Calu3 (cell line): ENCODE results near the gene CDKAL1. TPM values are rescaled to one million over a fixed set of nuclear protein-coding genes. Genes with fewer than 3 reads are reported as not detected.
"Not testable (repeated sequence)": the region's sequence is repeated elsewhere in the genome, so short reads cannot be mapped to it uniquely, and the experiment has no call there.

ENCODE experiments used
- BruUV-seq: library from RNA; stranded (reverse); fragments of 400-500 nt; replicated peaks from 2 replicates; lab custom pipeline; 2021; lab: Mats Ljungman, UMichigan
- CTCF ChIA-PET: fragments of 300-600 bp; sonication (Branson Sonifier 250); formaldehyde crosslinking; loops from one replicate; lab custom pipeline; 2022; ENCODE audit warnings: antibody characterized with exemption; lab: Charles Lee
- DNase-seq: peaks from one replicate; pipeline ENCODE4 v3.0.0; 2022
- H3K27ac Mint-ChIP-seq: one replicate; pipeline ENCODE4 v1.8.0; 2022; ENCODE audit warnings: mixed read lengths; ENCODE audit not compliant: unreplicated experiment
- H3K27me3 Mint-ChIP-seq: one replicate; pipeline ENCODE4 v1.8.0; 2022; ENCODE audit warnings: mixed read lengths; ENCODE audit not compliant: unreplicated experiment
- H3K36me3 Mint-ChIP-seq: one replicate; pipeline ENCODE4 v1.8.0; 2022; ENCODE audit warnings: mild to moderate bottlenecking, moderate library complexity, mixed read lengths; ENCODE audit not compliant: insufficient read depth, unreplicated experiment
- H3K4me1 Mint-ChIP-seq: one replicate; pipeline ENCODE4 v1.8.0; 2022; ENCODE audit warnings: mild to moderate bottlenecking, low read depth, mixed read lengths; ENCODE audit not compliant: unreplicated experiment
- H3K4me3 Mint-ChIP-seq: one replicate; pipeline ENCODE4 v1.8.0; 2022; ENCODE audit warnings: mild to moderate bottlenecking, low read depth, moderate library complexity, mixed read lengths; ENCODE audit not compliant: unreplicated experiment
- H3K9me3 Mint-ChIP-seq: one replicate; pipeline ENCODE4 v1.8.0; 2022; ENCODE audit warnings: low read depth, mixed read lengths; ENCODE audit not compliant: unreplicated experiment
- CTCF ChIP-seq: fragments of 200-600 bp; IDR thresholded peaks from one replicate; pipeline ENCODE4 v1.8.0; 2022; ENCODE audit warnings: antibody characterized with exemption; ENCODE audit not compliant: unreplicated experiment
- intact Hi-C: fragments of 100-400 bp; cut with micrococcal nuclease; formaldehyde crosslinking; loops from one replicate; pipeline ENCODE4 v1.10.0; 2022; ENCODE audit not compliant: unreplicated experiment
- total RNA-seq: library from RNA; stranded (reverse); gene quantifications from 2 replicates; pipeline ENCODE4 v1.2.3, GENCODE V29; 2022

Gene CDKAL1
- total RNA-seq, 1 experiment from 2014 or later = 39.6 TPM

- intact Hi-C loops = no loop called here
- no peak overlapping the region for H3K4me3 Mint-ChIP-seq
- peaks cover 2% of the 10 kb centered on the region for H3K9me3 Mint-ChIP-seq
- no peak for DNase-seq
- TF ChIP-seq CTCF = no peak
- no peak overlapping the region for H3K27ac Mint-ChIP-seq
- BruUV-seq = no TSS peak
- H3K4me1 Mint-ChIP-seq = no peaks in the 10 kb centered on the region
- H3K27me3 Mint-ChIP-seq = no peaks in the 10 kb centered on the region
- CTCF ChIA-PET = no interaction called here
- no peaks in the 10 kb centered on the region for H3K36me3 Mint-ChIP-seq
Measured at GRCh38 chr6:20724443-20725190, 190.4 kb downstream of the CDKAL1 start.

- H3K27ac Mint-ChIP-seq, H3K27me3 Mint-ChIP-seq, DNase-seq, BruUV-seq, intact Hi-C loops, H3K36me3 Mint-ChIP-seq, H3K9me3 Mint-ChIP-seq, H3K4me1 Mint-ChIP-seq, H3K4me3 Mint-ChIP-seq: not testable (repeated sequence)
- CTCF ChIA-PET = interaction anchor here (0.6 kb wide), 1 partner anchor 761 kb away, joined by 3 read pairs; no protein-coding TSS in a partner anchor
Measured at GRCh38 chr6:20725235-20725634, 191.0 kb downstream of the CDKAL1 start.

- no peaks in the 10 kb centered on the region for H3K4me1 Mint-ChIP-seq
- no TSS peak for BruUV-seq
- CTCF ChIA-PET = no interaction called here
- no peak for TF ChIP-seq CTCF
- no peak for DNase-seq
- H3K27me3 Mint-ChIP-seq = no peaks in the 10 kb centered on the region
- H3K36me3 Mint-ChIP-seq = no peaks in the 10 kb centered on the region
- H3K9me3 Mint-ChIP-seq = peaks cover 2% of the 10 kb centered on the region
- H3K27ac Mint-ChIP-seq = no peak overlapping the region
- no peak overlapping the region for H3K4me3 Mint-ChIP-seq
- intact Hi-C loops = no loop called here
Measured at GRCh38 chr6:20729086-20729485, 194.8 kb downstream of the CDKAL1 start.

- H3K9me3 Mint-ChIP-seq, H3K36me3 Mint-ChIP-seq, DNase-seq, CTCF ChIA-PET, H3K27me3 Mint-ChIP-seq, H3K27ac Mint-ChIP-seq, intact Hi-C loops, H3K4me1 Mint-ChIP-seq, BruUV-seq, H3K4me3 Mint-ChIP-seq: not testable (repeated sequence)
Measured at GRCh38 chr6:20732362-20732761, 198.1 kb downstream of the CDKAL1 start.

GRCh38 chr6:20732896-20733295, 198.6 kb downstream of the CDKAL1 start:
- Mint-ChIP-seq H3K4me3 (no peak overlapping the region), H3K36me3 (no peaks in the 10 kb centered on the region), H3K4me1 (no peaks in the 10 kb centered on the region), H3K9me3 (peaks cover 2% of the 10 kb centered on the region), H3K27me3 (no peaks in the 10 kb centered on the region), H3K27ac (no peak overlapping the region)
- no peak for TF ChIP-seq CTCF
- BruUV-seq = no TSS peak
- intact Hi-C loops = no loop called here
- DNase-seq = no peak
- CTCF ChIA-PET = no interaction called here
